Keratinocyte (primary cell): ENCODE results near the gene CAPZB. TPM values are rescaled to one million over a fixed set of nuclear protein-coding genes. Genes with fewer than 3 reads are reported as not detected.
A peak's percentile ranks its signal among the peaks of the same experiment; 100 is the strongest.

Experiments
- DNase-seq: peaks from one replicate; pipeline ENCODE4 v3.0.0-alpha.2; 2011; ENCODE audit warnings: low read depth, missing footprints, low spot score
- FAIRE-seq: peaks from 2 replicates; lab custom pipeline; 2011; peaks lifted over from hg19 to GRCh38; lab: Jason Lieb, UNC
- H2AFZ ChIP-seq: 2 replicates; pipeline ENCODE4 v1.6.0; 2012; ENCODE audit warnings: low read length, control low read depth, inconsistent platforms; ENCODE audit not compliant: control insufficient read depth
- H3K27ac ChIP-seq: 2 replicates; pipeline ENCODE4 v1.5.1; 2011; ENCODE audit warnings: low read length; ENCODE audit not compliant: control insufficient read depth, insufficient read depth
- H3K27me3 ChIP-seq: 3 replicates; pipeline ENCODE4 v1.6.0; 2011; ENCODE audit warnings: low read length; ENCODE audit not compliant: control insufficient read depth, insufficient read depth; ENCODE audit errors: extremely low read depth
- H3K36me3 ChIP-seq, 2 experiments: 2 replicates in 1 of 2; 3 replicates in 1 of 2; pipeline ENCODE4 v1.5.1; 2011; ENCODE audit warnings: low read length in 2 of 2, mild to moderate bottlenecking in 1 of 2; ENCODE audit not compliant: control insufficient read depth in 2 of 2, insufficient read depth in 2 of 2; ENCODE audit errors: extremely low read depth in 1 of 2
- H3K4me1 ChIP-seq: 3 replicates; pipeline ENCODE4 v1.5.1; 2011; ENCODE audit warnings: low read length; ENCODE audit not compliant: control insufficient read depth, insufficient read depth; ENCODE audit errors: extremely low read depth
- H3K4me2 ChIP-seq: 3 replicates; pipeline ENCODE4 v1.6.0; 2011; ENCODE audit warnings: low read depth, low read length; ENCODE audit not compliant: control insufficient read depth, insufficient read depth; ENCODE audit errors: extremely low read depth
- H3K4me3 ChIP-seq, 3 experiments: fragments of 200-600 bp in 1 of 3; sonication (generic) in 1 of 3; 2 replicates in 2 of 3; 3 replicates in 1 of 3; pipeline ENCODE4 v1.5.1; 2011 to 2016; ENCODE audit warnings: low read length in 3 of 3, mild to moderate bottlenecking in 3 of 3, control low read depth in 2 of 3, inconsistent platforms in 1 of 3, low read depth in 1 of 3, mixed read lengths in 1 of 3, mixed run types in 1 of 3, moderate library complexity in 1 of 3; ENCODE audit not compliant: control insufficient read depth in 2 of 3, insufficient read depth in 2 of 3; ENCODE audit errors: extremely low read depth in 1 of 3
- H3K79me2 ChIP-seq: 2 replicates; pipeline ENCODE4 v1.6.0; 2012; ENCODE audit warnings: low read length; ENCODE audit not compliant: control insufficient read depth, insufficient read depth
- H3K9ac ChIP-seq: 3 replicates; pipeline ENCODE4 v1.6.0; 2011; ENCODE audit warnings: low read length; ENCODE audit not compliant: control insufficient read depth, insufficient read depth; ENCODE audit errors: extremely low read depth
- H3K9me1 ChIP-seq: 3 replicates; pipeline ENCODE4 v1.6.0; 2011; ENCODE audit warnings: low read length; ENCODE audit not compliant: control insufficient read depth, insufficient read depth; ENCODE audit errors: extremely low read depth
- H3K9me3 ChIP-seq: 2 replicates; pipeline ENCODE4 v1.5.1; 2012; ENCODE audit warnings: low read depth, low read length; ENCODE audit not compliant: control insufficient read depth
- H4K20me1 ChIP-seq: 3 replicates; pipeline ENCODE4 v1.6.0; 2011; ENCODE audit warnings: low read length; ENCODE audit not compliant: control insufficient read depth, insufficient read depth; ENCODE audit errors: extremely low read depth
- CTCF ChIP-seq, 3 experiments: IDR thresholded peaks in 1 of 3; conservative IDR thresholded peaks in 1 of 3; optimal IDR thresholded peaks in 1 of 3; 2 replicates in 2 of 3; 3 replicates in 1 of 3; pipeline versions ENCODE3 to v1.5.1; 2011; ENCODE audit warnings: low read length in 3 of 3, mild to moderate bottlenecking in 3 of 3, moderate library complexity in 2 of 3, control low read depth in 1 of 3, inconsistent platforms in 1 of 3; ENCODE audit not compliant: insufficient read depth in 2 of 3; ENCODE audit errors: extremely low read depth in 1 of 3
- EZH2 ChIP-seq: IDR thresholded peaks from one replicate; pipeline ENCODE4 v1.6.1; 2012; ENCODE audit warnings: inconsistent platforms, mild to moderate bottlenecking, low read length, moderate library complexity
- dilution Hi-C: fragments of 300-500 bp; cut with MboI; formaldehyde crosslinking; loops from one replicate; pipeline ENCODE4 v1.7.0; 2020; ENCODE audit warnings: low sequenced_read_pairs; ENCODE audit not compliant: extremely low pct_ligation_motif_present
- polyA plus RNA-seq, 5 experiments: library from polyadenylated mRNA; depleted of rRNA in 3 of 5; stranded (reverse) in 3 of 5; stranded (forward) in 1 of 5; unstranded in 1 of 5; fragments of >200 nt; gene quantifications; 1 replicate in 1 of 5; 2 replicates in 3 of 5; 3 replicates in 1 of 5; pipeline versions ENCODE4 v1.2.1 to v1.2.3, GENCODE V29; 2011 to 2012; ENCODE audit warnings: missing spikeins in 2 of 5, low read depth in 1 of 5, low replicate concordance in 1 of 5

Gene CAPZB
- polyA plus RNA-seq, 1 donor (not counting 4 experiments of a cell fraction or from before 2014, with no cell fraction given): 193 TPM

- Histone ChIP-seq H3K9me1 (peaks cover 19% of the 10 kb centered on the region), H3K4me3 (no peak overlapping the region), H3K9me3 (no peaks in the 10 kb centered on the region), H3K4me2 (peak overlapping the region; percentile 22), H3K4me1 (peaks cover 46% of the 10 kb centered on the region), H3K79me2 (peaks cover 78% of the 10 kb centered on the region), H3K9ac (no peak overlapping the region), H3K27me3 (no peaks in the 10 kb centered on the region), H3K27ac (no peak overlapping the region), H3K36me3 (peaks cover 7% of the 10 kb centered on the region in 2 experiments), H2AFZ (no peak overlapping the region), H4K20me1 (peaks cover 44% of the 10 kb centered on the region)
- DNase-seq (no peak), FAIRE-seq (no peak)
- dilution Hi-C loops: loop anchor here (25.0 kb wide), 1 partner anchor 192 kb away; the partner anchor contains the start of gene NBL1
- TF ChIP-seq EZH2 (no peak), CTCF (optimal IDR thresholded peaks at IDR 0.05 in 1 of 3, IDR thresholded peaks at IDR 0.05 in 1 of 3, conservative IDR thresholded peaks at IDR 0.05 in 1 of 3; ENCODE audit: extremely low read depth in 1 of 3, insufficient read depth in 2 of 3, low read length in 3 of 3) (peak in 2 of 3 experiments; percentile 41 to 46)
These were observed 39.7 kb downstream of the CAPZB start for GRCh38 chr1:19445417-19446342.

- dilution Hi-C loops: loop anchor here (25.0 kb wide), 1 partner anchor 193 kb away; the partner anchor contains the start of gene NBL1
- no peak overlapping the region for H2AFZ ChIP-seq
- H3K9me1 ChIP-seq: peaks cover 17% of the 10 kb centered on the region
- TF ChIP-seq EZH2 (no peak), CTCF (optimal IDR thresholded peaks at IDR 0.05 in 1 of 3, IDR thresholded peaks at IDR 0.05 in 1 of 3, conservative IDR thresholded peaks at IDR 0.05 in 1 of 3; ENCODE audit: extremely low read depth in 1 of 3, insufficient read depth in 2 of 3, low read length in 3 of 3) (no peak)
- H3K4me2 ChIP-seq: no peak overlapping the region
- no peak overlapping the region for H3K4me3 ChIP-seq
- no peak overlapping the region for H3K9ac ChIP-seq
- FAIRE-seq: no peak
- DNase-seq: no peak
- peaks cover 5 to 7% of the 10 kb centered on the region in 2 experiments for H3K36me3 ChIP-seq
- H3K27me3 ChIP-seq: no peaks in the 10 kb centered on the region
- no peak overlapping the region for H3K27ac ChIP-seq
- peaks cover 42% of the 10 kb centered on the region for H4K20me1 ChIP-seq
- peaks cover 78% of the 10 kb centered on the region for H3K79me2 ChIP-seq
- H3K9me3 ChIP-seq: no peaks in the 10 kb centered on the region
- peaks cover 51% of the 10 kb centered on the region for H3K4me1 ChIP-seq
These were observed 40.9 kb downstream of the CAPZB start for GRCh38 chr1:19444296-19445021.
